ENCODE data around the gene ZBTB7C.

GRCh38 chr18:47987388-47987699 lies 421.8 kb downstream of the ZBTB7C start:
- TF ChIP-seq MAX (IDR thresholded peaks at IDR 0.05) (no peak), EZH2 (IDR thresholded peaks at IDR 0.05; ENCODE audit: low read depth, low read length, severe bottlenecking) (no peak), POLR2A (IDR thresholded peaks at IDR 0.05; ENCODE audit: control extremely low read depth in 1 of 2, low read depth in 2 of 2, low read length in 2 of 2) (no peak), SUZ12 (IDR thresholded peaks at IDR 0.05; ENCODE audit: low read length) (no peak), POLR2AphosphoS5 (IDR thresholded peaks at IDR 0.05; ENCODE audit: low read depth, low read length) (no peak)
